ENCODE results near the gene SYNPR. TPM values are rescaled to one million over a fixed set of nuclear protein-coding genes. Genes with fewer than 3 reads are reported as not detected.

SYNPR gene
- total RNA-seq, 1 experiment from 2014 or later, result not detected

GRCh38 chr3:63323766-63324165 is 45.7 kb downstream of the SYNPR start:
- DNase-seq, result no peak
- TF ChIP-seq, protein P1, sequence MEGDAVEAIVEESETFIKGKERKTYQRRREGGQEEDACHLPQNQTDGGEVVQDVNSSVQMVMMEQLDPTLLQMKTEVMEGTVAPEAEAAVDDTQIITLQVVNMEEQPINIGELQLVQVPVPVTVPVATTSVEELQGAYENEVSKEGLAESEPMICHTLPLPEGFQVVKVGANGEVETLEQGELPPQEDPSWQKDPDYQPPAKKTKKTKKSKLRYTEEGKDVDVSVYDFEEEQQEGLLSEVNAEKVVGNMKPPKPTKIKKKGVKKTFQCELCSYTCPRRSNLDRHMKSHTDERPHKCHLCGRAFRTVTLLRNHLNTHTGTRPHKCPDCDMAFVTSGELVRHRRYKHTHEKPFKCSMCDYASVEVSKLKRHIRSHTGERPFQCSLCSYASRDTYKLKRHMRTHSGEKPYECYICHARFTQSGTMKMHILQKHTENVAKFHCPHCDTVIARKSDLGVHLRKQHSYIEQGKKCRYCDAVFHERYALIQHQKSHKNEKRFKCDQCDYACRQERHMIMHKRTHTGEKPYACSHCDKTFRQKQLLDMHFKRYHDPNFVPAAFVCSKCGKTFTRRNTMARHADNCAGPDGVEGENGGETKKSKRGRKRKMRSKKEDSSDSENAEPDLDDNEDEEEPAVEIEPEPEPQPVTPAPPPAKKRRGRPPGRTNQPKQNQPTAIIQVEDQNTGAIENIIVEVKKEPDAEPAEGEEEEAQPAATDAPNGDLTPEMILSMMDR (IDR thresholded peaks at IDR 0.05; ENCODE audit: insufficient read depth in 1 of 2, low read depth in 1 of 2, low read length in 1 of 2, severe bottlenecking in 1 of 2, unreplicated experiment in 1 of 2), result no peak
- Mint-ChIP-seq H3K4me1 (ENCODE audit: low read depth, unreplicated experiment) (no peaks in the 10 kb centered on the region), H3K4me3 (ENCODE audit: unreplicated experiment) (no peak overlapping the region), H3K36me3 (ENCODE audit: insufficient read depth, unreplicated experiment) (no peaks in the 10 kb centered on the region), H3K27ac (ENCODE audit: unreplicated experiment) (no peak overlapping the region), H3K9me3 (ENCODE audit: unreplicated experiment) (no peaks in the 10 kb centered on the region), H3K27me3 (ENCODE audit: insufficient read depth, unreplicated experiment) (peaks cover 4% of the 10 kb centered on the region)
- no peaks in the 10 kb centered on the region for H3K36me3 ChIP-seq (ENCODE audit: control insufficient read depth, insufficient read depth, low read length)
- no peaks in the 10 kb centered on the region for H3K27me3 ChIP-seq (replicated peaks; ENCODE audit: control insufficient read depth, insufficient read depth, low read length)
- intact Hi-C loops (cut with micrococcal nuclease; ENCODE audit: unreplicated experiment), result no loop called here
- H3K4me3 ChIP-seq (ENCODE audit: low read depth, low read length), result no peak overlapping the region
- CTCF ChIA-PET, result no interaction called here
- no peaks in the 10 kb centered on the region for H3K4me1 ChIP-seq
- H3K9me3 ChIP-seq, result no peaks in the 10 kb centered on the region
- POLR2A ChIA-PET, result no interaction called here
- BruUV-seq (replicated peaks), result no TSS peak

DNA sequence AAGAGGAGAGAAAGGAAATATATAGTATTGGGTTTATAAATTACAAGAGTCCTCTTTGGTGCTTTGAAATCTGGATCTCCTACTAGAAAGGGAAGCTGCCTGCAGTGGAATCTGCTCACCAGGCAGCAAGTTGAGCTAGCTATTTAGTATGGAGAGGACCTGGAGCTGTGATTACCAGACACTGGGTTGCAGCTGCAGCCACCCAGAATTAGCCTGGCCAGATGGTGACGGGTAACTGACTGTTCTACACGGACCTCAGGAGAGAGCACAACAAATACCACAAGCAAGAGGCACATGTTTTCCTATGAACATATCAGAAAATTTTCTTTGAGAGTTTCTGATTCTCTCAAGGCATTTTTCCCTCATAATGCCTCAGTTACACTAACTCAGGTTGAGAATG is 46.5 kb downstream of the SYNPR start:
- Histone ChIP-seq H3K36me3 (ENCODE audit: control insufficient read depth, insufficient read depth, low read length) (no peaks in the 10 kb centered on the region), H3K9me3 (no peaks in the 10 kb centered on the region), H3K27me3 (replicated peaks; ENCODE audit: control insufficient read depth, insufficient read depth, low read length) (no peaks in the 10 kb centered on the region), H3K4me1 (no peaks in the 10 kb centered on the region), H3K4me3 (ENCODE audit: low read depth, low read length) (no peak overlapping the region)
- Mint-ChIP-seq H3K36me3 (ENCODE audit: insufficient read depth, unreplicated experiment) (no peaks in the 10 kb centered on the region), H3K27ac (ENCODE audit: unreplicated experiment) (no peak overlapping the region), H3K4me1 (ENCODE audit: low read depth, unreplicated experiment) (no peaks in the 10 kb centered on the region), H3K9me3 (ENCODE audit: unreplicated experiment) (no peaks in the 10 kb centered on the region), H3K4me3 (ENCODE audit: unreplicated experiment) (no peak overlapping the region), H3K27me3 (ENCODE audit: insufficient read depth, unreplicated experiment) (peaks cover 3% of the 10 kb centered on the region)
- DNase-seq, result no peak
- CTCF ChIA-PET, result no interaction called here
- TF ChIP-seq, protein P1 (IDR thresholded peaks at IDR 0.05; ENCODE audit: insufficient read depth in 1 of 2, low read depth in 1 of 2, low read length in 1 of 2, severe bottlenecking in 1 of 2, unreplicated experiment in 1 of 2), result no peak
- BruUV-seq (replicated peaks), result no TSS peak
- POLR2A ChIA-PET, result no interaction called here
- intact Hi-C loops (cut with micrococcal nuclease; ENCODE audit: unreplicated experiment), result no loop called here

DNA sequence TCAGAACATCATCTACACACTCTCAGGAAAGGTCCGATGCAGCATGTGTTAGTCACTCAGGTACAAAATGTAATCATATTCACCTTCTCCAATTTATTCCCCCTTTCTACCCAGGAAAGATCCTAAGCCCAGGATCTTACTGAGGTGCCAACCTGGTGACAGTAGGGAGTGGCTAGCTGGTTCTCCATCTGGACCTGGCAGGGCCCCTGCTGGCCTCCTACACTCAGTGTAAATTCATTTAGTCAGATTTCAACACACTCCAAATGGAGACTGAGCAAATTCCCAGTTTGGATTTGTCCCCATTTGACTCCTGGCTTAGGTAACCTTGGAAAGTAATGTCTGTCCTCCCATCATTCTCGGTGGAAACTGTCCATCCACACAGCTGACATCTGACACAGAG is 47.3 kb downstream of the SYNPR start:
- Mint-ChIP-seq H3K9me3 (ENCODE audit: unreplicated experiment) (no peaks in the 10 kb centered on the region), H3K4me1 (ENCODE audit: low read depth, unreplicated experiment) (no peaks in the 10 kb centered on the region), H3K27me3 (ENCODE audit: insufficient read depth, unreplicated experiment) (peaks cover 3% of the 10 kb centered on the region), H3K27ac (ENCODE audit: unreplicated experiment) (no peak overlapping the region), H3K4me3 (ENCODE audit: unreplicated experiment) (no peak overlapping the region), H3K36me3 (ENCODE audit: insufficient read depth, unreplicated experiment) (no peaks in the 10 kb centered on the region)
- intact Hi-C loops (cut with micrococcal nuclease; ENCODE audit: unreplicated experiment), result no loop called here
- no peak overlapping the region for H3K4me3 ChIP-seq (ENCODE audit: low read depth, low read length)
- H3K27me3 ChIP-seq (replicated peaks; ENCODE audit: control insufficient read depth, insufficient read depth, low read length), result no peaks in the 10 kb centered on the region
- no peaks in the 10 kb centered on the region for H3K36me3 ChIP-seq (ENCODE audit: control insufficient read depth, insufficient read depth, low read length)
- TF ChIP-seq, protein P1 (IDR thresholded peaks at IDR 0.05; ENCODE audit: insufficient read depth in 1 of 2, low read depth in 1 of 2, low read length in 1 of 2, severe bottlenecking in 1 of 2, unreplicated experiment in 1 of 2), result no peak
- no peaks in the 10 kb centered on the region for H3K4me1 ChIP-seq
- ChIA-PET POLR2A (no interaction called here), CTCF (no interaction called here)
- no peak for DNase-seq
- BruUV-seq (replicated peaks), result no TSS peak
- no peaks in the 10 kb centered on the region for H3K9me3 ChIP-seq
